Pancreas (tissue), 10 donors: ENCODE measurements around the gene SPTLC3. TPM values are rescaled to one million over a fixed set of nuclear protein-coding genes. Genes with fewer than 3 reads are reported as not detected.

ENCODE experiments used
- ATAC-seq, 4 donors: fragments of 200-7000 bp; cut with Tn5 transposase; one replicate each; pipeline versions ENCODE4 v1.8.0 to v1.9.1; 2020; ENCODE audit warnings: mild to moderate bottlenecking in 4 of 4, moderate library complexity in 4 of 4
- DNase-seq, 6 donors: peaks; one replicate each; pipeline ENCODE4 v3.0.0-alpha.2; 2020
- FAIRE-seq: peaks from 2 replicates; lab custom pipeline; 2012; peaks lifted over from hg19 to GRCh38; lab: Jason Lieb, UNC
- H3K27ac ChIP-seq, 4 donors: fragments of 200-600 bp; sonication (generic); 1 replicate in 3 of 4; 2 replicates in 1 of 4; pipeline versions ENCODE4 v1.5.0 to v1.8.0; 2020
- H3K27me3 ChIP-seq, 4 donors: fragments of 200-600 bp; one replicate each; pipeline ENCODE4 v1.8.0; 2021
- H3K36me3 ChIP-seq, 3 donors: fragments of 200-600 bp; sonication (generic) in 1 of 3; one replicate each; pipeline versions ENCODE4 v1.5.0 to v1.8.0; 2020 to 2021
- H3K4me1 ChIP-seq, 3 donors: fragments of 200-600 bp; one replicate each; pipeline ENCODE4 v1.8.0; 2021
- H3K4me3 ChIP-seq, 4 donors: fragments of 200-600 bp; sonication (generic) in 2 of 4; one replicate each; pipeline versions ENCODE4 v1.5.0 to v1.8.0; 2020 to 2021
- H3K9me3 ChIP-seq, 4 donors: fragments of 200-600 bp; one replicate each; pipeline ENCODE4 v1.8.0; 2021
- WGBS, 2 donors: extraction: QIAGEN DNeasy Blood & Tissue Kit; methylation state at CpG; one replicate each; pipeline ENCODE4 v1.1.7; 2013; 5-methylcytosine and 5-hydroxymethylcytosine counted together
- intact Hi-C, 3 donors: fragments of 100-400 bp; cut with DNase I; formaldehyde crosslinking; loops; one replicate each; pipeline versions ENCODE4 v1.11.1 to v1.14.2; 2022
- polyA plus RNA-seq, 2 donors: library from polyadenylated mRNA; stranded (reverse); fragments of 200-250 nt; gene quantifications; one replicate each; pipeline ENCODE4 v1.2.3, GENCODE V29; 2013
- total RNA-seq, 6 donors: library from RNA; stranded (reverse); fragmentation: NEBNext Ultra II Directional in 4 of 6; extraction: Animal tissue kit (Norgen Biotek cat#: 25700) in 4 of 6; gene quantifications; one replicate each; pipeline versions ENCODE4 v1.2.1 to v1.2.4, GENCODE V29; 2021 to 2023
- TF ChIP-seq, protein P1 (sequence below), 4 donors: fragments of 200-600 bp; sonication (generic) in 3 of 4; IDR thresholded peaks; one replicate each; pipeline versions ENCODE4 v1.5.0 to v1.8.0; 2021; ENCODE audit warnings: antibody characterized with exemption in 4 of 4
- donor health status: healthy with polysubstance abuse.
- donor health status: DM: no; HTN: no; CAD: no; lungs with moderate emphysema.
- donor health status: DM: no; HTN: no; CAD: no.
- donor health status: control.
- donor health status: control.
- donor health status: Bipolar disorder and iron deficiency.
- donor health status: DM: yes; HTN: yes; CAD: no.
- donor health status: DM: no; HTN: no; CAD: no.
- donor health status: DM: no; HTN: no; CAD: no.
- donor health status: DM: yes; HTN: yes; CAD: no.

The SPTLC3 gene
- total and polyA plus RNA-seq, 8 donors = 1.5 to 9.3 (median 4.4) TPM

DNA sequence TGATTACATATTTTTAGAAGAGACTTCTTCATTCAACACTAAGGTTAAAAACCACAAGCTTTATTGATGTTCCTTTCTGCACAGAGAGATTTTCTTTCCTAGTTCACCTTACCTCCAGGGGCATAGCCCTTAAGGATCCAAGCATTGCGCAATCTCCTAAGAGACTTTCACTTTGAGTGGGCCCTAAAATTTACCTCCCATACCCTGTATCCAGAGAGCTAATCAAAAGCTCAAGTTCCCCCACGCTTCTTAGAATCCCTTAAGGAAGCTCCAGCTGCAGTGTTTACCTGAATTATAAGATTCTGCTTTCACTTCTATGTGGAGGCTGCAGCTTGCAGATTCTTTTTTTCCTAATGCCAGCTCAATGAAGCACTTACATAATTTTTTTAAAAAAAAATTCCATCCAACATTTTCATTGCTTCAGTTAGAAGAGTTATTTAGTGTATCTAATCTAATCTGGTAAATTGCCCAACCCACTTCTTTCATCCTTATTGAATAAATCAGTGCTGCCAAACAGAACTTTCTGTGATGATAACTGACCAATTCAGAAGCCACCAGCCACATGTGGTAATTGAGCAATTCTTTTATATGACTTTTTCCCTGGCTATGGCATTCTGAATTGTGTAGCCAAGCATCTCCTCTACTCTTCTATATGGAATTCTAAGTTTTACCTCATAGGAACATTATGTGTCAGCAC lies 24.6 kb upstream of the SPTLC3 start:
- 88 to 92% methylated on average over 2 of the region's 2 CpGs for WGBS, 2 donors
- Histone ChIP-seq H3K9me3 (no peaks in the 10 kb centered on the region), H3K27me3 (no peaks in the 10 kb centered on the region), H3K4me1 (no peaks in the 10 kb centered on the region), H3K4me3 (no peak overlapping the region), H3K36me3 (no peaks in the 10 kb centered on the region), H3K27ac (no peak overlapping the region)
- no peak for FAIRE-seq
- TF ChIP-seq, protein P1, sequence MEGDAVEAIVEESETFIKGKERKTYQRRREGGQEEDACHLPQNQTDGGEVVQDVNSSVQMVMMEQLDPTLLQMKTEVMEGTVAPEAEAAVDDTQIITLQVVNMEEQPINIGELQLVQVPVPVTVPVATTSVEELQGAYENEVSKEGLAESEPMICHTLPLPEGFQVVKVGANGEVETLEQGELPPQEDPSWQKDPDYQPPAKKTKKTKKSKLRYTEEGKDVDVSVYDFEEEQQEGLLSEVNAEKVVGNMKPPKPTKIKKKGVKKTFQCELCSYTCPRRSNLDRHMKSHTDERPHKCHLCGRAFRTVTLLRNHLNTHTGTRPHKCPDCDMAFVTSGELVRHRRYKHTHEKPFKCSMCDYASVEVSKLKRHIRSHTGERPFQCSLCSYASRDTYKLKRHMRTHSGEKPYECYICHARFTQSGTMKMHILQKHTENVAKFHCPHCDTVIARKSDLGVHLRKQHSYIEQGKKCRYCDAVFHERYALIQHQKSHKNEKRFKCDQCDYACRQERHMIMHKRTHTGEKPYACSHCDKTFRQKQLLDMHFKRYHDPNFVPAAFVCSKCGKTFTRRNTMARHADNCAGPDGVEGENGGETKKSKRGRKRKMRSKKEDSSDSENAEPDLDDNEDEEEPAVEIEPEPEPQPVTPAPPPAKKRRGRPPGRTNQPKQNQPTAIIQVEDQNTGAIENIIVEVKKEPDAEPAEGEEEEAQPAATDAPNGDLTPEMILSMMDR (IDR thresholded peaks at IDR 0.05) = no peak
- intact Hi-C loops = no loop called here
- DNase-seq = no peak
- no peak for ATAC-seq

DNA sequence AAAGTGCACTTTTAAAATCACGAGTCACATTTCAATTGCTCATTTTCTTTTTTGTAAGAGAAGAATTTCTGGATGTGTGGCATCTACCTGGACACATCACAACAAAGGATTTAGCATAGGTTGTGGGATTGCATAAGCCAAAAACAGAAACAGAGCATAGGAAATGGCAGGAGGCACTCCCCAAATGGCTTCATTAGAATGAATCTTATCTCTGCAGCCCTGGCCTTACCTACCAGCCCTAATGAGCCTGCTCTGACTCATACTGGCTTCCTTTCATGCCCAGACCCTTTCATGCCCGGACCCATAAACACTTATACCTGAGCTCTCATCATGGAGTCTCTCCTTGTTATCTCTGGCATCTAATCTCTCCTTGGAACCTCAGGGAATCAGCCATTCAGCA lies 23.9 kb upstream of the SPTLC3 start:
- no peak for ATAC-seq
- Histone ChIP-seq H3K27ac (no peak overlapping the region), H3K36me3 (no peaks in the 10 kb centered on the region), H3K4me3 (no peak overlapping the region), H3K9me3 (no peaks in the 10 kb centered on the region), H3K27me3 (no peaks in the 10 kb centered on the region), H3K4me1 (no peaks in the 10 kb centered on the region)
- FAIRE-seq = no peak
- intact Hi-C loops = no loop called here
- TF ChIP-seq, protein P1 (IDR thresholded peaks at IDR 0.05) = no peak
- DNase-seq = no peak
- WGBS, 2 donors = 59 to 79% methylated on average over 2 of the region's 2 CpGs

DNA sequence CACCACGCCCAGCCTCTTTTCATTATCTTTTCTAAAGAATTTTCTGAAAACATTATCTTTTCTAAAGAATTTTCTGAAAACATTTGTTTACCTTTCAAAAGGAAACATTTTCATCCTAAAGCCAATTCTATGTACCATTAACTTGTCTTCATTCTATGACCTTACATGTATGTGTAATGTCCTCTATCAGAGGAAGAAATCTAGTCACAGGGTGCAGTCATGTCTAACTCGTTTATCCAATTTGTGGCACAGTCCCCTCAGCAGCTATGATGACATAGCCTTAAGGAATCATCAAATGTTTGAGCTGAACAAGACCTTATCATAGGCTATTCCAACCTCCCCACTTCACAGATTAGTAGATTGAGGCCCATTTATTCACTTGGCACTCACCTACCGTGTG lies 21.5 kb upstream of the SPTLC3 start:
- no peaks in the 10 kb centered on the region for H3K4me1 ChIP-seq
- no peaks in the 10 kb centered on the region for H3K9me3 ChIP-seq
- no peak overlapping the region for H3K4me3 ChIP-seq
- no peak for FAIRE-seq
- no peaks in the 10 kb centered on the region for H3K36me3 ChIP-seq
- no peak for DNase-seq
- peaks cover 0 to 2% (median 0%) of the 10 kb centered on the region in 4 donors for H3K27me3 ChIP-seq
- WGBS, 2 donors = 70 to 77% methylated on average over 3 of the region's 3 CpGs
- ATAC-seq = no peak
- intact Hi-C loops = no loop called here
- TF ChIP-seq, protein P1 (IDR thresholded peaks at IDR 0.05) = no peak
- no peak overlapping the region for H3K27ac ChIP-seq

DNA sequence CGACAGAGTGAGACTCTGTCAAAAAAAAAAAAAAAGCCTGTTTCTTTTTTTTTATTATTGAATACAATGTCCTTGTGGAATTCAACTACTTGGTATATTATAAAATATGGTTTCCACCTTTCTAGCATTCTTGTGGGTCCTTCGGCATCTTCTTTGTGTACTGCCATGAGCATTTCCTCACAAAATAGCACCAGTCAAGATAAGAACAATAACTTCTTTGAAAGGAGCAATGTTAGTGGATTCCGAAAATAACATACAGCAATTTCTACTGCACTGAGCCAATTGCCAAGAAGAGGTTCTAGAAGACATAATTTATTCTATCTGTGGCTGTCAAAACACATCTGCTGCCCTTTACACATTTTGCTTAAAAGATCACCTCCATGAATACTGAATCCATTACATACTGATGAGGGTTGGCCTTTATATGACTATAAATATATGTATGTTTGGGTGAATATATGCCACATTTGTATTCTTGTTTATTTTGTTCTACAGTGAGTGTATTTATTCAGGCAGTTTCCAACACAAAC lies 19.1 kb upstream of the SPTLC3 start:
- peaks cover 0 to 2% (median 0%) of the 10 kb centered on the region in 4 donors for H3K27me3 ChIP-seq
- DNase-seq (no peak), ATAC-seq (no peak), FAIRE-seq (no peak)
- H3K4me3 ChIP-seq = no peak overlapping the region
- WGBS, 2 donors = 81 to 84% methylated on average over 3 of the region's 3 CpGs
- H3K9me3 ChIP-seq = no peaks in the 10 kb centered on the region
- H3K27ac ChIP-seq = no peak overlapping the region
- TF ChIP-seq, protein P1 (IDR thresholded peaks at IDR 0.05) = no peak
- H3K4me1 ChIP-seq = no peaks in the 10 kb centered on the region
- intact Hi-C loops = no loop called here
- H3K36me3 ChIP-seq = no peaks in the 10 kb centered on the region

DNA sequence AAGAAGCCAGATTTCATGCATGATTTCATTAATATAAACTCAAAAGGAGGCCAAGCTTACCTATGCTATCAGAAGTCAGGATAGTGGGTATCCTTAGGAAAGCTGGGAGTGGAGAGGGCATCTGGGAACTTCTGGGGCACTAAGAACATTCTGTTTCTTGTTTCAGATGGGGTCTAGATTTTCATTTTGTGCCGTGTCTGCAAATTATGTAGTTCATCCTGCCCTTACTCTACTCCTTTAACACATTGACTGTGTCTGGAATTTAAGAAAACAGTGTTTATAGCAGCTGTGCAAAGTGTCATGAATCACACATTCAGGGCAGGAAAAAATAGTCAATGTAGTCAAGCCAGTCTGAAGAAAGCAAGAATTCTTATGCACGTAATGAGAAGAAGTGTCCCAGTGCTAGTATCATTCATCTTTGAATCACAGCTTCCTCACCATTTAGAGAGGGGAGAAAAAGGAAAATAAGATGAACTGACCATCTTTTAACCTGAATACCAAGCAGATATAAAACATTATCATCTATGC lies 11.6 kb upstream of the SPTLC3 start:
- no peak overlapping the region for H3K4me3 ChIP-seq
- intact Hi-C loops = no loop called here
- TF ChIP-seq, protein P1 (IDR thresholded peaks at IDR 0.05) = no peak
- H3K27me3 ChIP-seq = no peaks in the 10 kb centered on the region
- no peaks in the 10 kb centered on the region for H3K9me3 ChIP-seq
- no peaks in the 10 kb centered on the region for H3K4me1 ChIP-seq
- DNase-seq (no peak), ATAC-seq (no peak), FAIRE-seq (no peak)
- no peak overlapping the region for H3K27ac ChIP-seq
- no peaks in the 10 kb centered on the region for H3K36me3 ChIP-seq
- 65 to 73% methylated on average over 2 of the region's 2 CpGs for WGBS, 2 donors
